HG03095 (cell line): ENCODE results near the gene HSD17B14.
A peak's percentile ranks its signal among the peaks of the same experiment; 100 is the strongest.
"Not testable (repeated sequence)": the region's sequence is repeated elsewhere in the genome, so short reads cannot be mapped to it uniquely, and the experiment has no call there.

Experiments used
- ATAC-seq: cut with Tn5 transposase; IDR thresholded peaks from one replicate; pipeline ENCODE4 v1.9.1; 2021; ENCODE audit warnings: moderate library complexity; ENCODE audit not compliant: unreplicated experiment

HSD17B14 gene

GRCh38 chr19:48799358-48800300 is 36.7 kb downstream of the HSD17B14 start:
- ATAC-seq, result no peak

GRCh38 chr19:48798937-48799336 is 37.4 kb downstream of the HSD17B14 start:
- ATAC-seq, result no peak

GRCh38 chr19:48797103-48797502 is 39.2 kb downstream of the HSD17B14 start:
- no peak for ATAC-seq

DNA sequence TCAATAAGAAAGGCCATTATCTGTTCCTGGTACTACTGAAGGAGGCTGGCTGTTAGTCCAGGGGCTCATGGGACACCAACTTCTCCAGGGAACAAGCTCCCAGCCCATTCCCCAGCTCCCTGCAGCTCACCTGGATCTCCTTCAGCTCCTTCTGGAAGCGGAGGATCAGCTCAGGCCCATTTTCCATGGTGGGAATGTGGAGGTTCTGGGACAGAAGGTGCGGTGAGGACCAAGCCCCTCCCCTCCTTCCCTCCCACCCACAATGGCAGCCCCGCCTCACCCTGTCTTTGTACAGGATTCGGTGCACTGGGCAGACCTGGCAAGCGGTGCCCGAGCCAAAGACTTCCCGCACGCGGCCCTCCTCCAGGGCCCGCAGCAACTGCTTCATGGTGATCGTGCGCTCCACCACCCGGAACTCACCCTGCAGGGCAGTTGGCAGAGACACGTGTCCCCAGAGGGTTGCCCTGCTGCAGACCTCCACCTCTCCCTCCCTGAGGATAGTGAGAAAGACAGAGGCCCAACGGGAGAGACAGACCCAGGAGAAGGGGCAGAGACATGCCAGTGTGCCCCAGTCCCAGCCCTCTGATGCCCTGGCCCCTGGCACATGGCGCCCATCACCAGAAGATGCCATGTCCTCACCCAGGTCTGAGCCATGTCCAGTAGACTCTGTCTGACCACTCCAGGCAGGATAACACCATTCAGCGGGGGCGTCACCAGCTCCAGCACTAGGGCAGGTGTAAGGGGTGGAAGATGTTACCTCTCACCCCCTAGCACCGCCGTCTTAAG is 39.8 kb downstream of the HSD17B14 start:
- no peak for ATAC-seq

- ATAC-seq, result no peak
Measured at GRCh38 chr19:48795685-48796070, 40.6 kb downstream of the HSD17B14 start.

- ATAC-seq, result peak; percentile 57
Measured at GRCh38 chr19:48795055-48795684, 41.1 kb downstream of the HSD17B14 start.

- no peak for ATAC-seq
Measured at GRCh38 chr19:48794291-48794690, 42.0 kb downstream of the HSD17B14 start.

DNA sequence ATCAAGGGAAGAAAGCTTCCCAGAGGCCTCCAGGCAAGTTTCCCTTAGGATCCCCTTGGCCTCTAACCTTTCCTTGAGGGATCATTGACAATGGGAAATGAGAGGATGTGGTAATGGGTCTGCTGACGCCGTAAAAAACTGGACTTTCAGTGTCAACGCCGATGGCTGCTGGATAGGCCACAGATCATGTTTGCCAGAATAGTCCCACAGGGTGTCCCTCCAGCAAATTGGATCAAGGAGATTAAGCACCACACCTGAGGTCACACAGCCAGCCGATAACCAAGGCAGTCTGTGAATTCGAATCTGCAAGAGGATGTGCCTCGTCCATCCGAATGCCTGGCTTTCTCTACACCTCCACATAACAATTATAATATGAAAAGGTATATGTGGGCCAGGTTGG is 43.0 kb downstream of the HSD17B14 start:
- no peak for ATAC-seq

DNA sequence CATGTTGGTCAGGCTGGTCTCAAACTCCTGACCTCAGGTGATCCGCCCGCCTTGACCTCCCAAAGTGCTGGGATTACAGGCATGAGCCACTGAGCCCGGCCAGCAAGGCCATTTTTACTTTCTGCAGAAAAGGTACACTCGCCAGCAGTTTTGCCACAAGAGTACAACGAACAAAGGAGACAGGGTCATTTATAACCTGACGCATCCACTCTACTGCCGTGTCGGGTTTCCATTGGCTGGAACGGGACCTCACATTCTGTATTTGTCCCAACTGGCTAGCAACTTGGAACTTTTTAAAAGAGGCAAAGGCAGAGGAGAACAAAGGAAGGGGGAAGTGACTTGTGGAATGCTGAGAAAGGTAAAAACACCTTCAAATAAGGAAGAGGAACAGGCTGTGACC is 49.0 kb downstream of the HSD17B14 start:
- not testable (repeated sequence) for ATAC-seq

DNA sequence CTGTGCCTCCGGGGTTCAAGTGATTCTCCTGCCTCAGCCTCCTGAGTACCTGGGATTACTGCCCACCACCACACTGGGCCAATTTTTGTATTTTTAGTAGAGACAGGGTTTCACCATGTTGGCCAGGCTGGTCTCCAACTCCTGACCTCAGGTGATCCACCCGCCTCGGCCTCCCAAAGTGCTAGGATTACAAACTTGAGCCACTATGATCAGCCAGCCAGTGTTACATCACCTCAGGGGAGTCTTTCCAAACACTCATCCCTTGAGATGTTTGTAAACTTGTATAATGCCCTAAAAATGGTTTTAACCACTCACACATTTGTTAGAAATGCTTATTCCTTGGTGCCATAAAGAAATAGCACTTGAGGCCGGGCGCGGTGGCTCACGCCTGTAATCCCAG is 49.9 kb downstream of the HSD17B14 start:
- not testable (repeated sequence) for ATAC-seq

DNA sequence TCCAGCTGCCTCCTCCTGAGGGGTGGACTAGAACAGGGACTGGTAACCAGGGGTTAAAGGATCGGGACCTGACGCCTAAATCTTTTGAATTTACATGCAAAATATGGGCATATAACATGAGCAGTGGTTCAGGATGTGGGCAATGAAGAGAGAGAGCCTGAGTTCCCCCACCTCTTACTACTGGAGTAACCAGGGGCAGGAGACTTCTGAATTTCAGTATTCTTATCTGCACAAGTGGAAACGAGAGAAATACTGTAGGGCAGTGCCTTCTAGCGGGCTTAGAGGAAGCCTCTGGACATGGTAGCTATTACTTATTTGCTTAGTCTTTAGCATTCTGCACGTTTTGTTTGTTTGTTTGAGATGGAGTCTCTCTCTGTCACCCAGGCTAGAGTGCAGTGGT is 51.8 kb downstream of the HSD17B14 start:
- ATAC-seq, result no peak

DNA sequence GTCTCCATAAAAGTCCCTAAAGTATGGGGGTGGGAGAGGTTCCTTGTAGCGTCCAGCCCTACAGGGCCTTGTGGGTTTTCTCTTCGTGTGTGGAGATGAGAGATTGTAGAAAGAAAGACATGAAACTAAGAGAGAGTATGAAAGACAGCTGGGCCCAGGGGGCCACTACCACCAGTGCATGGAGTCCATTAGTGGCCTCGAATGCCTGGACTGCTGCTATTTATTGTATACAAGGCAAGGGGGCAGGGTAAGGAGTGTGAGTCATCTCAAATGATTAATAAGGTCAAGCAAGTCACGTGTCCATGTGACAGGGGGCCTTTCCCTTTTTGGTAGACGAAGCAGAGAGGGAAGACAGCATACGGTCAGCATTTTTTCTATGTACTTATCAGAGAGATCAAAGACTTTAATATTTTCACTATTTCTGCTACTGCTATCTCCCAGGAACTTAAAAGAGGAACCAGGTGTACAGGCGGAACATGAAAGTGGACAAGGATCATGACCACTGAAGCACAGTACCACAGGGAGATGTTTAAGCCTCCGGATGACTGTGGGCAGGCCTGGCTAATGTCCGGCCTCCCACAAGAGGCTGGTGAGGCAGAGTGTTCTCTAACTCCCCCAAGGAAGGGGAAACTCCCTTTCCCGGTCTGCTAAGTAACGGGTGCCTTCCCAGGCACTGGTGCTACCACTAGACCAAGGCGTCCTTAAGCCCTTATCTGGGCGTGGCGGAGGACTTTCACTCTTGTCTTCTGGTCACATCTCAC is 55.5 kb downstream of the HSD17B14 start:
- no peak for ATAC-seq

DNA sequence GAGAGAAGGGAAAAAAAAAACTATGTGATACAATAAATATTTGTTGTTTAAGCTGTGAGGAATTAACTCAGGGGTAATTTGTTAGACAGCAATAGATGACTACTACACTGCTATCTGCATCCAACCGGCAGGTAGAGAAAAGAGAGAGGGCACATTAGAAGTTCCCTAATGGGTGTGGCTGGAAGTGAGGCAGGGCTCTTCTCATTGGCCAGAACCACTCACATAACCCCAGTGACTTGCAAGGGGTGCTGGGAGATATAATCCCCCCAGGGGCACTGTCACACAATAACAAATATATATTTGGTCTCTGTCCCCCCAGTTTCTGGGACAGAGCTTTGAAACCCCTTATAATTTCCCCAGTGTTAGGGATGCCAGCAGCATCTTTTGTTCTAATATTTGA is 56.7 kb downstream of the HSD17B14 start:
- ATAC-seq, result no peak

GRCh38 chr19:48777720-48778119 is 58.6 kb downstream of the HSD17B14 start:
- ATAC-seq, result no peak

DNA sequence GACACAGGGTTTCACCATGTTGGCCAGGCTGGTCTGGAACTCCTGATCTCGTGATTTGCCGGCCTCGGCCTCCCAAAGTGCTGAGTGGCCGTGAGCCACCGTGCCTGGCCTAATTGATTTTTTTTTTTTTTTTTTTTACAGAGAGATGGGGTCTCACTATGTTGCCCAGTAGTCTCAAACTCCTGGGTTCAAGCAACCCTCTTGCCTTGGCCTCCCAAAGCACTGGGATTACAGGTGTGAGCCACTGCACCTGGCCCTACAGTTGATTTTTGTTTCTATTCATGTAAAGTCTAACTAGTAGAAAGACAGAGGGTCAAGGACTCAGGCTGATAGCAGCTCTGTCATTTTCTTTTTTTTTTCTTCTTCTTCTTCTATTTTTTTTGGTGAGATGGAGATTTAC is 59.2 kb downstream of the HSD17B14 start:
- ATAC-seq, result no peak

GRCh38 chr19:48772503-48772953 is 63.8 kb downstream of the HSD17B14 start:
- ATAC-seq, result no peak

DNA sequence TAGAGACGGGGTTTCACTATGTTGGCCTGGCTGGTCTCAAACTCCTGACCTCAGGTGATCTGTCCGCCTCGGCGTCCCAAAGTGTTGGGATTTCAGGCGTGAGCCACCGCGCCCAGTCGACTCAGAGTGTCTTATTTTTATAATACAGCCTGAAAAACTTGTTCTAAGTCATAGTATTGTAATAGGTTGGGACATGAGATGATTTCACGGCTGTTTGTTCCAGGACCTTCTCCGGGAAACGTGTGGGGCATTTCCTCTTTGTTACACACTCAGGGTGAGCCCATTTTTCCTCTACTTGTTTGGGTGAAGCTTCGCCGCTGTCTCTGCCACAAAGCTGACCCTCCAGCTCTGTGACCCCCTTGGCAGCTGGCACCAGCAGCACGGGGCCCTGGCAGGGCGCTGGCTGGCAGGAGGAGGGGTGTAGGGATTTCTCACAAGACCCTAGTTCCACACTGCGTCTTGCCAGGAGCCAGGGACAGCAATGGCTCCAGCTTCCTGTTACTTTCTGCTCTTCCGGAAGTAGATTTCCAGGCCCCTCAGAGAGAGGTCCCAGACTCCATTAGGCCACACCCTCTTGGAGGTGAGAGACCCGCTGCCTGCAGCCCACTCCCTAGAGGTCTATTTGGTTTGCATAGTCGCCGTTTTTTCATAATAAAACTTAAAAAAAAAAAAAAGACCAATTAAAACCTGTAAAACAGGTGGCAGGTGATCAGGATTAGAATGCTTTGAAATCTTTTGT is 65.4 kb downstream of the HSD17B14 start:
- no peak for ATAC-seq

- no peak for ATAC-seq
Measured at GRCh38 chr19:48770266-48770665, 66.0 kb downstream of the HSD17B14 start.

DNA sequence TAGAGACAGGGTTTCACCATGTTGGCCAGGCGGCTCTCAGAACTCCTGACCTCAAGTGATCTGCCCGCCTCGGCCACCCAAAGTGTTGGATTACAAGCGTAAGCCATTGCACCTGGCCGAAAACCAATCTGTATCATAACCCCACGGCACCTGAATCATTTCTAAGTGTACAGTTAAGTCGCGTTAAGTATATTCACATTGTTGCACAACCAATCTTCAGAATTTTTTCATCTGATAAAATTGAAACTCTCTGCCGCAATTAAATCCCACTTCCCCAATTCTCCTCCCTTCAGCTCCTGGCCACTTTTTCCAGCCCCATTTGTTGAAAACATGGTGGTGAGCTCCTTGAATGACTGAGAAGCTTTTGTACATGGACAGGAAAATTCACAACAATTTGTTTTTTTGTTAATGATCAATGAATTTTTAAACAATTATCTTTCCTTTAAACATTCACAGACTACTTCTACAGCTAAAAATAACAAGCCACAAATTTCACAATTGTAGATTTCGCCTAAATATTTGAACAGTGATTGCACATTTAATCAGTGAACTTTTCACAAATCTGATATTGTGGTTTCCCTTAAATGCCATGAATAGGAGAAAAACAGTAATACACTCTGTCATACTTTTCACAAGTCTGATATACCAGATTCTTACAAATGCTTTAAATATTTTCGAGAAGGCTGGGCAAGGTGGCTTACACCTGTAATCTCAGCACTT is 67.1 kb downstream of the HSD17B14 start:
- no peak for ATAC-seq
